Measurements from ENCODE around the gene RAP1A. TPM values are rescaled to one million over a fixed set of nuclear protein-coding genes. Genes with fewer than 3 reads are reported as not detected.

Gene RAP1A
- total RNA-seq, 1 donor: 17.0 TPM

- Histone ChIP-seq H3K36me3 (ENCODE audit: insufficient read depth, low read length) (peaks cover 16% of the 10 kb centered on the region), H3K9me3 (ENCODE audit: low read depth, low read length) (no peaks in the 10 kb centered on the region), H2AFZ (ENCODE audit: low read length) (no peak overlapping the region), H3K4me1 (ENCODE audit: insufficient read depth, low read length) (peaks cover 26% of the 10 kb centered on the region), H3K27me3 (ENCODE audit: insufficient read depth, low read length) (no peaks in the 10 kb centered on the region), H3K79me2 (ENCODE audit: insufficient read depth, low read length) (peaks cover 3% of the 10 kb centered on the region), H4K20me1 (ENCODE audit: insufficient read depth, low read length) (no peaks in the 10 kb centered on the region), H3K4me3 (ENCODE audit: insufficient read depth, low read length) (no peak overlapping the region), H3K4me2 (ENCODE audit: insufficient read depth, low read length) (peak overlapping the region; percentile 30), H3K27ac (ENCODE audit: low read depth, low read length) (peak overlapping the region; percentile 83)
- TF ChIP-seq CTCF (IDR thresholded peaks at IDR 0.05; ENCODE audit: extremely low read depth, low read depth, low read length): no peak
- DNase-seq (ENCODE audit: insufficient read length, low spot score, missing footprints): no peak
Observed at GRCh38 chr1:111707906-111708305, 88.3 kb downstream of the RAP1A start.

DNA sequence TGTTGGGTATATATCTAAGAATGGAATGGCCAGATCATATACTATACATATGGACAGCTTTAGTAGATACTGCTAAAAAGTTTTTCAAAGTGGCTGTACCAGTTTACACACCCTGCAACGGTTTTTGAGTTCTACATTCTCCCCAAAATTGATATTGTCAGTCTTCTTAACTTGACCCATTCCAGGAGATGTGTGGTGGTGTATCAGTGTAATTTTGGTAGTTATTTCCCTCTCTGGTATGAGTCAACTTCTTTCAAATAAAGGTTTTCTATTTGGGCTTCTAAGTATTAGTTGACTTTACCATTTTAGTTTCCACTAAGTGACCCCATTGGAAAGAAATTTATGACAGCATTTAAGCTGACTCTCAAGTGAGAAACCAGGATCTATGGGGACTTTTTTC lies 90.4 kb downstream of the RAP1A start:
- Histone ChIP-seq H3K4me2 (ENCODE audit: insufficient read depth, low read length) (no peak overlapping the region), H3K36me3 (ENCODE audit: insufficient read depth, low read length) (peaks cover 9% of the 10 kb centered on the region)

GRCh38 chr1:111716333-111716732 lies 96.7 kb downstream of the RAP1A start:
- H3K79me2 ChIP-seq (ENCODE audit: insufficient read depth, low read length): no peaks in the 10 kb centered on the region
- peaks cover 6% of the 10 kb centered on the region for H3K4me1 ChIP-seq (ENCODE audit: insufficient read depth, low read length)
- no peak for DNase-seq (ENCODE audit: insufficient read length, low spot score, missing footprints)
- no peaks in the 10 kb centered on the region for H3K27me3 ChIP-seq (ENCODE audit: insufficient read depth, low read length)
- H3K27ac ChIP-seq (ENCODE audit: low read depth, low read length): no peak overlapping the region
- no peaks in the 10 kb centered on the region for H3K9me3 ChIP-seq (ENCODE audit: low read depth, low read length)
- H2AFZ ChIP-seq (ENCODE audit: low read length): no peak overlapping the region
- H4K20me1 ChIP-seq (ENCODE audit: insufficient read depth, low read length): no peaks in the 10 kb centered on the region
- no peak for TF ChIP-seq CTCF (IDR thresholded peaks at IDR 0.05; ENCODE audit: extremely low read depth, low read depth, low read length)
- H3K36me3 ChIP-seq (ENCODE audit: insufficient read depth, low read length): peaks cover 6% of the 10 kb centered on the region
- H3K4me2 ChIP-seq (ENCODE audit: insufficient read depth, low read length): no peak overlapping the region
- no peak overlapping the region for H3K4me3 ChIP-seq (ENCODE audit: insufficient read depth, low read length)

More for the DNA sequence above, 90.4 kb downstream of the RAP1A start:
- H3K79me2 ChIP-seq (ENCODE audit: insufficient read depth, low read length): peaks cover 3% of the 10 kb centered on the region
- no peaks in the 10 kb centered on the region for H4K20me1 ChIP-seq (ENCODE audit: insufficient read depth, low read length)
- no peak overlapping the region for H3K4me3 ChIP-seq (ENCODE audit: insufficient read depth, low read length)
- no peaks in the 10 kb centered on the region for H3K27me3 ChIP-seq (ENCODE audit: insufficient read depth, low read length)
- no peak overlapping the region for H2AFZ ChIP-seq (ENCODE audit: low read length)
- TF ChIP-seq CTCF (IDR thresholded peaks at IDR 0.05; ENCODE audit: extremely low read depth, low read depth, low read length): no peak
- peaks cover 26% of the 10 kb centered on the region for H3K4me1 ChIP-seq (ENCODE audit: insufficient read depth, low read length)
- no peak overlapping the region for H3K27ac ChIP-seq (ENCODE audit: low read depth, low read length)
- H3K9me3 ChIP-seq (ENCODE audit: low read depth, low read length): no peaks in the 10 kb centered on the region
- no peak for DNase-seq (ENCODE audit: insufficient read length, low spot score, missing footprints)

DNA sequence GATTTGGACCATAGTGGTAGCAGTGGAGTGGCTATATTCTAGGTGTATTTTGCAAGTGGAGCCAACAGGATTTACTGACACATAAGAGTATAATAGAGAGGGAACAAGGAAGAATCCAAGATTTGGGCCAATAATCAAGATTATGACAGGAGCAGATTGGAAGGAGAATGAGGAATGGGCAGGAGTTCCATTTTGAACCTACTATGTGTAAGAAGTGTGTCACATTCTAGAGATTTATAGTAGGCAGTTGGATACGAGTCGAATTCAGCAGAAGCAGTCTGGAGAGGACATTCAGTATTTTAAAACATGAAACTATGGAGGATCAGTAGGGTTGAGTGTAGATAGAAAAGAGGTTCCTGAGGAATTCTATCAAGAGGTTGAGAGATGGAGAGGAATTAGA lies 97.9 kb downstream of the RAP1A start:
- Histone ChIP-seq H3K4me3 (ENCODE audit: insufficient read depth, low read length) (no peak overlapping the region), H3K4me2 (ENCODE audit: insufficient read depth, low read length) (no peak overlapping the region), H3K9me3 (ENCODE audit: low read depth, low read length) (no peaks in the 10 kb centered on the region), H4K20me1 (ENCODE audit: insufficient read depth, low read length) (no peaks in the 10 kb centered on the region), H3K27ac (ENCODE audit: low read depth, low read length) (no peak overlapping the region), H3K27me3 (ENCODE audit: insufficient read depth, low read length) (no peaks in the 10 kb centered on the region), H3K36me3 (ENCODE audit: insufficient read depth, low read length) (peaks cover 6% of the 10 kb centered on the region), H3K4me1 (ENCODE audit: insufficient read depth, low read length) (peaks cover 17% of the 10 kb centered on the region), H3K79me2 (ENCODE audit: insufficient read depth, low read length) (no peaks in the 10 kb centered on the region), H2AFZ (ENCODE audit: low read length) (no peak overlapping the region)
- TF ChIP-seq CTCF (IDR thresholded peaks at IDR 0.05; ENCODE audit: extremely low read depth, low read depth, low read length): no peak
- DNase-seq (ENCODE audit: insufficient read length, low spot score, missing footprints): no peak

Measured in osteoblast (primary cell).